Neural cell (in vitro differentiated cells): Measurements from ENCODE around the gene MEGF11. TPM values are rescaled to one million over a fixed set of nuclear protein-coding genes. Genes with fewer than 3 reads are reported as not detected.

Source experiments
- H2AFZ ChIP-seq: fragments of 200-600, 300-800 bp; sonication (generic), shearing (Covaris generic); 2 replicates; pipeline ENCODE4 v1.6.0; 2014; ENCODE audit warnings: low read depth, mild to moderate bottlenecking, antibody characterized with exemption, low read length, moderate library complexity
- H3F3A ChIP-seq: fragments of 200-600 bp; shearing (Covaris generic); 2 replicates; pipeline ENCODE4 v1.6.1; 2016; ENCODE audit warnings: mild to moderate bottlenecking, moderate library complexity, mixed read lengths, antibody characterized with exemption, low read length; ENCODE audit not compliant: insufficient read depth, poor library complexity, severe bottlenecking
- H3K27ac ChIP-seq: fragments of 200-600, 300-800 bp; sonication (generic), shearing (Covaris generic); 2 replicates; pipeline ENCODE4 v1.5.1; 2014; ENCODE audit warnings: mild to moderate bottlenecking, low read length, moderate library complexity
- H3K27me3 ChIP-seq: fragments of 300-800, 200-600 bp; sonication (generic), shearing (Covaris generic); 2 replicates; pipeline ENCODE4 v1.6.0; 2014; ENCODE audit warnings: mild to moderate bottlenecking, low read depth, low read length, moderate library complexity; ENCODE audit not compliant: insufficient read depth
- H3K36me3 ChIP-seq: fragments of 300-800, 200-600 bp; sonication (generic), shearing (Covaris generic); 2 replicates; pipeline ENCODE4 v1.5.1; 2014; ENCODE audit warnings: mild to moderate bottlenecking, antibody characterized with exemption, low read length, moderate library complexity; ENCODE audit not compliant: insufficient read depth
- H3K4me2 ChIP-seq: fragments of 300-800, 200-600 bp; sonication (generic), shearing (Covaris generic); 2 replicates; pipeline ENCODE4 v1.6.0; 2014; ENCODE audit warnings: mild to moderate bottlenecking, low read length
- H3K4me3 ChIP-seq: fragments of 300-800, 200-600 bp; sonication (generic), shearing (Covaris generic); 2 replicates; pipeline ENCODE4 v1.5.1; 2014; ENCODE audit warnings: mild to moderate bottlenecking, low read length, moderate library complexity
- H3K79me2 ChIP-seq: fragments of 200-600 bp; shearing (Covaris generic); replicated peaks from 2 replicates; pipeline ENCODE4 v1.6.0; 2014; ENCODE audit warnings: mild to moderate bottlenecking, low read length, moderate library complexity; ENCODE audit not compliant: insufficient read depth
- H3K9ac ChIP-seq: fragments of 300-800, 200-600 bp; sonication (generic), shearing (Covaris generic); 2 replicates; pipeline ENCODE4 v1.6.1; 2016; ENCODE audit warnings: mild to moderate bottlenecking, low read length, mixed read lengths
- H3K9me2 ChIP-seq: fragments of 200-600 bp; shearing (Covaris generic); 2 replicates; pipeline ENCODE4 v1.6.1; 2016; ENCODE audit warnings: mild to moderate bottlenecking, low read length, mixed read lengths; ENCODE audit not compliant: insufficient read depth
- H3K9me3 ChIP-seq: fragments of 200-600, 300-800 bp; sonication (generic), shearing (Covaris generic); 2 replicates; pipeline ENCODE4 v1.6.1; 2016; ENCODE audit warnings: mild to moderate bottlenecking, mixed run types, low read length, moderate library complexity, mixed read lengths
- H4K20me1 ChIP-seq: fragments of 200-600 bp; shearing (Covaris generic); 2 replicates; pipeline ENCODE4 v1.6.1; 2016; ENCODE audit warnings: mild to moderate bottlenecking, mixed run types; ENCODE audit not compliant: insufficient read depth
- CTCF ChIP-seq: fragments of 450-650 bp; IDR thresholded peaks from 2 replicates; pipeline ENCODE4 v1.5.1; 2014; ENCODE audit warnings: antibody characterized with exemption, mild to moderate bottlenecking, moderate library complexity; ENCODE audit not compliant: poor library complexity, severe bottlenecking
- EP300 ChIP-seq: fragments of 450-650 bp; conservative IDR thresholded peaks from 2 replicates; pipeline ENCODE4 v1.6.1; 2014; ENCODE audit warnings: antibody characterized with exemption, mild to moderate bottlenecking, moderate library complexity; ENCODE audit not compliant: poor library complexity, severe bottlenecking
- EZH2 ChIP-seq: fragments of 200-600, 300-800 bp; shearing (Covaris generic), sonication (generic); IDR thresholded peaks from 2 replicates; pipeline ENCODE4 v1.6.1; 2014; ENCODE audit warnings: antibody characterized with exemption, low read length, borderline replicate concordance, mild to moderate bottlenecking; ENCODE audit not compliant: insufficient read depth, poor library complexity, severe bottlenecking
- MXI1 ChIP-seq: fragments of 450-650 bp; conservative IDR thresholded peaks from 2 replicates; pipeline ENCODE4 v1.6.1; 2014; ENCODE audit warnings: antibody characterized with exemption, mild to moderate bottlenecking; ENCODE audit not compliant: poor library complexity, severe bottlenecking
- POLR2AphosphoS5 ChIP-seq: IDR thresholded peaks from 2 replicates; pipeline ENCODE4 v1.6.1; 2012
- RAD21 ChIP-seq: fragments of 450-650 bp; conservative IDR thresholded peaks from 2 replicates; pipeline ENCODE4 v1.6.1; 2014; ENCODE audit warnings: antibody characterized with exemption, mild to moderate bottlenecking, moderate library complexity
- REST ChIP-seq: IDR thresholded peaks from 2 replicates; pipeline ENCODE4 v1.6.1; 2012; ENCODE audit warnings: borderline replicate concordance
- SMC3 ChIP-seq: fragments of 450-650 bp; conservative IDR thresholded peaks from 2 replicates; pipeline ENCODE4 v1.6.1; 2014; ENCODE audit warnings: antibody characterized with exemption, mild to moderate bottlenecking, moderate library complexity; ENCODE audit not compliant: poor library complexity
- TAF1 ChIP-seq: IDR thresholded peaks from 2 replicates; pipeline ENCODE4 v1.6.1; 2012; ENCODE audit warnings: low read depth
- polyA plus RNA-seq: library from polyadenylated mRNA; depleted of rRNA; stranded (reverse); fragments of >200 nt; gene quantifications from 2 replicates; pipeline ENCODE4 v1.2.3, GENCODE V29; 2014

MEGF11 gene
- polyA plus RNA-seq, 1 donor from 2014 or later: 0.64 TPM

- no peak overlapping the region for H3K27ac ChIP-seq
- no peaks in the 10 kb centered on the region for H3K9me2 ChIP-seq
- no peaks in the 10 kb centered on the region for H4K20me1 ChIP-seq
- H3K9ac ChIP-seq: no peak overlapping the region
- no peaks in the 10 kb centered on the region for H3F3A ChIP-seq
- H3K79me2 ChIP-seq: no peaks in the 10 kb centered on the region
- no peaks in the 10 kb centered on the region for H3K36me3 ChIP-seq
- no peaks in the 10 kb centered on the region for H3K9me3 ChIP-seq
- no peaks in the 10 kb centered on the region for H3K27me3 ChIP-seq
- H2AFZ ChIP-seq: no peak overlapping the region
- H3K4me3 ChIP-seq: no peak overlapping the region
- H3K4me2 ChIP-seq: no peak overlapping the region
- no peak for TF ChIP-seq SMC3
- TF ChIP-seq EZH2: no peak
- TF ChIP-seq POLR2AphosphoS5: no peak
- TF ChIP-seq EP300: no peak
- no peak for TF ChIP-seq CTCF
- no peak for TF ChIP-seq MXI1
- no peak for TF ChIP-seq RAD21
- TF ChIP-seq TAF1: no peak
- TF ChIP-seq REST: no peak
These were observed 229.4 kb downstream of the MEGF11 start for GRCh38 chr15:66024116-66024515.

- Histone ChIP-seq H3K27ac (no peak overlapping the region), H3K27me3 (no peaks in the 10 kb centered on the region), H3K9me3 (no peaks in the 10 kb centered on the region), H3F3A (no peaks in the 10 kb centered on the region), H3K36me3 (no peaks in the 10 kb centered on the region), H2AFZ (no peak overlapping the region), H4K20me1 (no peaks in the 10 kb centered on the region), H3K9me2 (no peaks in the 10 kb centered on the region), H3K79me2 (no peaks in the 10 kb centered on the region), H3K4me2 (no peak overlapping the region), H3K9ac (no peak overlapping the region), H3K4me3 (no peak overlapping the region)
- no peak for TF ChIP-seq POLR2AphosphoS5
- TF ChIP-seq TAF1: no peak
These were observed 230.1 kb downstream of the MEGF11 start for GRCh38 chr15:66023311-66023972.

- Histone ChIP-seq H3K9me2 (no peaks in the 10 kb centered on the region), H3K36me3 (no peaks in the 10 kb centered on the region), H3F3A (no peaks in the 10 kb centered on the region), H2AFZ (no peak overlapping the region), H3K4me2 (no peak overlapping the region), H4K20me1 (no peaks in the 10 kb centered on the region), H3K79me2 (no peaks in the 10 kb centered on the region), H3K4me3 (no peak overlapping the region), H3K9me3 (no peaks in the 10 kb centered on the region), H3K9ac (no peak overlapping the region), H3K27me3 (no peaks in the 10 kb centered on the region), H3K27ac (no peak overlapping the region)
- TF ChIP-seq SMC3 (no peak), MXI1 (no peak), RAD21 (no peak), TAF1 (no peak), CTCF (no peak), REST (no peak), EZH2 (no peak), EP300 (no peak), POLR2AphosphoS5 (no peak)
These were observed 231.4 kb downstream of the MEGF11 start for GRCh38 chr15:66022163-66022525.
